H9 (cell line): ENCODE results near the gene POLR2M. TPM values are rescaled to one million over a fixed set of nuclear protein-coding genes. Genes with fewer than 3 reads are reported as not detected.
A peak's percentile ranks its signal among the peaks of the same experiment; 100 is the strongest.

Source experiments
- DNase-seq: peaks from one replicate; pipeline ENCODE4 v3.0.0-alpha.2; 2017
- H2AFZ ChIP-seq: one replicate; pipeline ENCODE4 v1.6.1; 2013; ENCODE audit warnings: mild to moderate bottlenecking, low read length, control low read depth, moderate library complexity
- H2AK5ac ChIP-seq: 2 replicates; pipeline ENCODE4 v1.6.1; 2013; ENCODE audit warnings: low read length, control low read depth, mixed read lengths; ENCODE audit not compliant: insufficient read length
- H2BK120ac ChIP-seq: one replicate; pipeline ENCODE4 v1.6.1; 2013; ENCODE audit warnings: low read depth, mild to moderate bottlenecking, low read length, control low read depth, inconsistent platforms; ENCODE audit not compliant: poor library complexity, severe bottlenecking
- H2BK12ac ChIP-seq: 2 replicates; pipeline ENCODE4 v1.6.1; 2013; ENCODE audit warnings: low read length, control low read depth, mixed read lengths, low read depth; ENCODE audit not compliant: insufficient read length
- H2BK15ac ChIP-seq: 2 replicates; pipeline ENCODE4 v1.6.1; 2013; ENCODE audit warnings: low read depth, low read length, control low read depth
- H2BK20ac ChIP-seq: one replicate; pipeline ENCODE4 v1.6.1; 2013; ENCODE audit warnings: low read depth, mild to moderate bottlenecking, low read length, control low read depth, inconsistent platforms; ENCODE audit not compliant: poor library complexity, severe bottlenecking
- H2BK5ac ChIP-seq: 2 replicates; pipeline ENCODE4 v1.6.1; 2013; ENCODE audit warnings: low read length, control low read depth, mixed read lengths; ENCODE audit not compliant: insufficient read length
- H3K14ac ChIP-seq: 2 replicates; pipeline ENCODE4 v1.6.1; 2013; ENCODE audit warnings: low read length, control low read depth; ENCODE audit not compliant: insufficient read depth
- H3K18ac ChIP-seq: 2 replicates; pipeline ENCODE4 v1.6.1; 2013; ENCODE audit warnings: low read depth, mild to moderate bottlenecking, mixed read lengths, low read length, control low read depth; ENCODE audit not compliant: insufficient read length
- H3K23ac ChIP-seq: 2 replicates; pipeline ENCODE4 v1.6.1; 2013; ENCODE audit warnings: low read length, control low read depth, mixed read lengths, low read depth; ENCODE audit not compliant: insufficient read length
- H3K23me2 ChIP-seq: 2 replicates; pipeline ENCODE4 v1.6.1; 2013; ENCODE audit warnings: low read depth, mild to moderate bottlenecking, mixed read lengths, low read length, control low read depth; ENCODE audit not compliant: insufficient read length, poor library complexity, severe bottlenecking
- H3K27ac ChIP-seq: 2 replicates; pipeline ENCODE4 v1.5.1; 2013; ENCODE audit warnings: low read length, control low read depth, mixed read lengths, low read depth; ENCODE audit not compliant: insufficient read length
- H3K27me3 ChIP-seq: 2 replicates; pipeline ENCODE4 v1.6.1; 2013; ENCODE audit warnings: low read length, control low read depth, inconsistent platforms; ENCODE audit not compliant: insufficient read depth
- H3K4ac ChIP-seq: 2 replicates; pipeline ENCODE4 v1.6.1; 2013; ENCODE audit warnings: low read depth, mild to moderate bottlenecking, control low read depth, inconsistent platforms, low read length, moderate library complexity
- H3K4me1 ChIP-seq: 2 replicates; pipeline ENCODE4 v1.6.1; 2013; ENCODE audit warnings: low read length, control low read depth, inconsistent platforms; ENCODE audit not compliant: insufficient read depth
- H3K4me2 ChIP-seq: 2 replicates; pipeline ENCODE4 v1.6.1; 2013; ENCODE audit warnings: low read length, control low read depth, mixed read lengths; ENCODE audit not compliant: insufficient read length, insufficient read depth
- H3K56ac ChIP-seq: 2 replicates; pipeline ENCODE4 v1.6.1; 2013; ENCODE audit warnings: low read depth, mild to moderate bottlenecking, mixed read lengths, low read length, control low read depth; ENCODE audit not compliant: insufficient read length
- H3K79me1 ChIP-seq: 2 replicates; pipeline ENCODE4 v1.6.1; 2013; ENCODE audit warnings: low read depth, mild to moderate bottlenecking, moderate library complexity, low read length, control low read depth, inconsistent platforms; ENCODE audit not compliant: insufficient read depth, poor library complexity, severe bottlenecking
- H3K79me2 ChIP-seq: 2 replicates; pipeline ENCODE4 v1.6.1; 2013; ENCODE audit warnings: low read length, control low read depth, inconsistent platforms; ENCODE audit not compliant: insufficient read depth
- H3K9ac ChIP-seq: 2 replicates; pipeline ENCODE4 v1.6.1; 2013; ENCODE audit warnings: low read length, control low read depth, mixed read lengths; ENCODE audit not compliant: insufficient read length; ENCODE audit errors: extremely low read depth
- H3K9me3 ChIP-seq: one replicate; pipeline ENCODE4 v1.6.1; 2013; ENCODE audit warnings: low read depth, low read length, inconsistent platforms; ENCODE audit not compliant: control insufficient read depth
- H3T11ph ChIP-seq: one replicate; pipeline ENCODE4 v1.6.1; 2013; ENCODE audit warnings: mild to moderate bottlenecking, low read length, control low read depth, inconsistent platforms
- H4K20me1 ChIP-seq: one replicate; pipeline ENCODE4 v1.6.1; 2013; ENCODE audit not compliant: control insufficient read depth, insufficient read length, insufficient read depth
- H4K5ac ChIP-seq: 2 replicates; pipeline ENCODE4 v1.6.1; 2013; ENCODE audit warnings: low read depth, mild to moderate bottlenecking, mixed read lengths, low read length, control low read depth; ENCODE audit not compliant: insufficient read length
- H4K8ac ChIP-seq: replicated peaks from 2 replicates; pipeline ENCODE4 v1.6.1; 2013; ENCODE audit warnings: low read length, control low read depth, mixed read lengths, low read depth; ENCODE audit not compliant: insufficient read length
- H4K91ac ChIP-seq: 2 replicates; pipeline ENCODE4 v1.6.1; 2013; ENCODE audit warnings: low read depth, mild to moderate bottlenecking, moderate library complexity, mixed read lengths, low read length, control low read depth; ENCODE audit not compliant: insufficient read length
- H3K27ac Mint-ChIP-seq, 3 experiments: 2 replicates in 2 of 3; 3 replicates in 1 of 3; pipeline ENCODE4 v1.8.0; 2020 to 2021; ENCODE audit warnings: mixed read lengths in 3 of 3, mild to moderate bottlenecking in 1 of 3, moderate library complexity in 1 of 3
- H3K27me3 Mint-ChIP-seq: 2 replicates; pipeline ENCODE4 v1.8.0; 2021; ENCODE audit warnings: low read depth, mild to moderate bottlenecking, moderate library complexity, mixed read lengths
- H3K36me3 Mint-ChIP-seq, 3 experiments: 2 replicates in 2 of 3; 3 replicates in 1 of 3; pipeline ENCODE4 v1.8.0; 2020 to 2021; ENCODE audit warnings: low read depth in 3 of 3, mixed read lengths in 3 of 3; ENCODE audit not compliant: insufficient read depth in 1 of 3
- H3K4me1 Mint-ChIP-seq, 2 experiments: 2 replicates each; pipeline ENCODE4 v1.8.0; 2020; ENCODE audit warnings: mixed read lengths in 2 of 2
- H3K4me3 Mint-ChIP-seq, 2 experiments: 2 replicates in 1 of 2; 3 replicates in 1 of 2; pipeline ENCODE4 v1.8.0; 2020 to 2021; ENCODE audit warnings: mild to moderate bottlenecking in 2 of 2, mixed read lengths in 2 of 2, moderate library complexity in 1 of 2
- H3K9me3 Mint-ChIP-seq, 2 experiments: 2 replicates in 1 of 2; 3 replicates in 1 of 2; pipeline ENCODE4 v1.8.0; 2020; ENCODE audit warnings: mild to moderate bottlenecking in 2 of 2, mixed read lengths in 2 of 2, moderate library complexity in 1 of 2
- WGBS: extraction: QIAGEN DNeasy Blood & Tissue Kit; methylation state at CpG from one replicate; pipeline ENCODE4 v1.1.7; 2013; ENCODE audit warnings: missing lambda C conversion rate, low lambda C conversion rate, mixed read lengths; ENCODE audit not compliant: insufficient read length; ENCODE audit errors: extremely low coverage; 5-methylcytosine and 5-hydroxymethylcytosine counted together
- total RNA-seq: library from RNA; stranded (reverse); gene quantifications from 2 replicates; pipeline ENCODE4 v1.2.1, GENCODE V29; 2021
- TF ChIP-seq, protein P1 (sequence below): fragments of 200-600 bp; sonication (generic); conservative IDR thresholded peaks from 3 replicates; pipeline ENCODE4 v1.8.0; 2021; ENCODE audit warnings: antibody characterized with exemption, mild to moderate bottlenecking

The POLR2M gene
- total RNA-seq, 1 experiment from 2014 or later, result 67.3 TPM

DNA sequence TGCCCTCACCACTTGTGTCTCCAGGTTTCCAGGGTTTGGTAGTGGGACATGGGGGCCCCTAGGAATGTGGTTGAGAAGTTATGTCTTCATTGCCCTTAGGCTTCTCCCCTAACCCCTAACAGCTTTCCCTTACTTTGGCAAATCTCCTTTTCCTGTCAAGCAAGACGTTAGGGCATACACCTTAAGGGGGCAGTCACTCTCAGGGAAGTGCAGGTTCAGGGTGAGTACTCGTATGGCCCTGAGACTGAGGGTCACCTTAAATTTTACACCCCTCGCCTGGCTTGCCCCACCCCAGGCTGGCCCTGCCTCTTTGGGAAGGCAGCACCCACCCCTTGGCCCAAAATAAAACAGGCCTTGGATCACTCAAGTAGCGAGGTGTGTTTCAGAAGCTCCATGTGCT is 33.5 kb downstream of the POLR2M start:
- H3K79me1 ChIP-seq, result no peaks in the 10 kb centered on the region
- no peak overlapping the region for H3K14ac ChIP-seq
- no peak overlapping the region for H3K27ac Mint-ChIP-seq
- H3K18ac ChIP-seq, result no peak overlapping the region
- TF ChIP-seq, protein P1, sequence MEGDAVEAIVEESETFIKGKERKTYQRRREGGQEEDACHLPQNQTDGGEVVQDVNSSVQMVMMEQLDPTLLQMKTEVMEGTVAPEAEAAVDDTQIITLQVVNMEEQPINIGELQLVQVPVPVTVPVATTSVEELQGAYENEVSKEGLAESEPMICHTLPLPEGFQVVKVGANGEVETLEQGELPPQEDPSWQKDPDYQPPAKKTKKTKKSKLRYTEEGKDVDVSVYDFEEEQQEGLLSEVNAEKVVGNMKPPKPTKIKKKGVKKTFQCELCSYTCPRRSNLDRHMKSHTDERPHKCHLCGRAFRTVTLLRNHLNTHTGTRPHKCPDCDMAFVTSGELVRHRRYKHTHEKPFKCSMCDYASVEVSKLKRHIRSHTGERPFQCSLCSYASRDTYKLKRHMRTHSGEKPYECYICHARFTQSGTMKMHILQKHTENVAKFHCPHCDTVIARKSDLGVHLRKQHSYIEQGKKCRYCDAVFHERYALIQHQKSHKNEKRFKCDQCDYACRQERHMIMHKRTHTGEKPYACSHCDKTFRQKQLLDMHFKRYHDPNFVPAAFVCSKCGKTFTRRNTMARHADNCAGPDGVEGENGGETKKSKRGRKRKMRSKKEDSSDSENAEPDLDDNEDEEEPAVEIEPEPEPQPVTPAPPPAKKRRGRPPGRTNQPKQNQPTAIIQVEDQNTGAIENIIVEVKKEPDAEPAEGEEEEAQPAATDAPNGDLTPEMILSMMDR, result peak; percentile 54
- no peak overlapping the region for H4K91ac ChIP-seq
- H4K8ac ChIP-seq, result no peak overlapping the region
- no peaks in the 10 kb centered on the region for H4K20me1 ChIP-seq
- no peaks in the 10 kb centered on the region for H3K27me3 ChIP-seq
- no peak overlapping the region for H2BK120ac ChIP-seq
- no peaks in the 10 kb centered on the region; a peak in 1 of 7 replicates for H3K36me3 Mint-ChIP-seq
- no peak overlapping the region for H3K27ac ChIP-seq
- no peaks in the 10 kb centered on the region for H3K4me1 ChIP-seq
- no peaks in the 10 kb centered on the region for H3K79me2 ChIP-seq
- no peaks in the 10 kb centered on the region for H3K23me2 ChIP-seq
- peaks cover 0 to 2% of the 10 kb centered on the region in 2 experiments; a peak in 1 of 5 replicates for H3K9me3 Mint-ChIP-seq
- H3K4me3 Mint-ChIP-seq, result no peak overlapping the region
- no peak overlapping the region for H2BK12ac ChIP-seq
- H2AK5ac ChIP-seq, result no peak overlapping the region
- no peaks in the 10 kb centered on the region for H3K9me3 ChIP-seq
- H3K56ac ChIP-seq, result no peak overlapping the region
- no peak overlapping the region for H3K23ac ChIP-seq
- no peak overlapping the region for H3K4me2 ChIP-seq
- no peak overlapping the region for H2BK15ac ChIP-seq
- H2BK5ac ChIP-seq, result no peak overlapping the region
- no CpG with 5 or more reads among the region's 4 CpGs for WGBS
- no peak overlapping the region for H2BK20ac ChIP-seq
- no peak overlapping the region for H3T11ph ChIP-seq
- 0 out of 2 replicates have a peak, but pooled peaks cover 2% of the 10 kb centered on the region for H3K27me3 Mint-ChIP-seq
- peaks cover 5 to 6% of the 10 kb centered on the region in 2 experiments; a peak in 2 of 4 replicates for H3K4me1 Mint-ChIP-seq
- H3K4ac ChIP-seq, result no peak overlapping the region
- no peak for DNase-seq
- no peak overlapping the region for H2AFZ ChIP-seq
- no peak overlapping the region for H3K9ac ChIP-seq
- no peak overlapping the region for H4K5ac ChIP-seq
